HepG2 (cell line): ENCODE results near the gene ZMIZ1. TPM values are rescaled to one million over a fixed set of nuclear protein-coding genes. Genes with fewer than 3 reads are reported as not detected.

ENCODE experiments used
- ATAC-seq: fragments of 200-7000 bp; cut with Tn5 transposase; 3 replicates; pipeline ENCODE4 v1.9.1; 2020; ENCODE audit warnings: mild to moderate bottlenecking, moderate library complexity
- BruUV-seq: library from RNA; stranded (reverse); fragments of 400-500 nt; replicated peaks from 2 replicates; lab custom pipeline; 2021; lab: Mats Ljungman, UMichigan
- CTCF ChIA-PET: fragments of 300-600 bp; formaldehyde crosslinking; extraction: SDS; loops from one replicate; lab custom pipeline; 2021; ENCODE audit warnings: low total read pairs, inconsistent platforms, low intra/inter-chr PET ratio; lab: Yijun Ruan, JAX
- POLR2A ChIA-PET: fragments of 350-600 bp; sonication (Branson Sonifier 250); formaldehyde crosslinking; loops from one replicate; lab custom pipeline; 2020; ENCODE audit warnings: antibody characterized with exemption, inconsistent platforms; lab: Yijun Ruan, JAX
- DNase-seq: peaks from one replicate; pipeline ENCODE4 v3.0.0-alpha.2; 2015; ENCODE audit warnings: low spot score
- FAIRE-seq: peaks from 3 replicates; lab custom pipeline; 2011; peaks lifted over from hg19 to GRCh38; lab: Jason Lieb, UNC
- H2AFZ ChIP-seq: one replicate; pipeline ENCODE4 v1.6.1; 2011; ENCODE audit warnings: low read length, inconsistent platforms
- H3K27ac ChIP-seq: fragments of 300-600 bp; 3 replicates; pipeline ENCODE4 v1.8.0; 2011; ENCODE audit warnings: mixed run types, mild to moderate bottlenecking, mixed read lengths, low read length, inconsistent platforms; ENCODE audit not compliant: insufficient read depth; ENCODE audit errors: extremely low read length
- H3K27me3 ChIP-seq, 2 experiments: fragments of 200-600 bp in 1 of 2; 2 replicates in 1 of 2; 3 replicates in 1 of 2; pipeline versions ENCODE4 v1.6.0 to v1.8.0; 2011; ENCODE audit warnings: low read length in 2 of 2, mild to moderate bottlenecking in 2 of 2, moderate library complexity in 2 of 2, inconsistent platforms in 1 of 2; ENCODE audit not compliant: insufficient read depth in 2 of 2, control insufficient read depth in 1 of 2
- H3K36me3 ChIP-seq, 2 experiments: fragments of 200-600 bp in 1 of 2; replicated peaks in 1 of 2; 2 replicates in 1 of 2; 3 replicates in 1 of 2; pipeline versions ENCODE4 v1.5.1 to v1.8.0; 2011; ENCODE audit warnings: low read length in 2 of 2, inconsistent platforms in 1 of 2; ENCODE audit not compliant: insufficient read depth in 2 of 2, control insufficient read depth in 1 of 2
- H3K4me1 ChIP-seq: 2 replicates; pipeline ENCODE4 v1.5.1; 2012; ENCODE audit warnings: low read length, inconsistent platforms; ENCODE audit not compliant: insufficient read depth
- H3K4me2 ChIP-seq: 2 replicates; pipeline ENCODE4 v1.6.0; 2011; ENCODE audit warnings: low read depth, low read length, inconsistent platforms
- H3K4me3 ChIP-seq, 3 experiments: fragments of 200-600 bp in 1 of 3; sonication (generic), shearing (Covaris generic) in 1 of 3; replicated peaks in 1 of 3; 2 replicates each; pipeline ENCODE4 v1.5.1; 2011 to 2016; ENCODE audit warnings: low read length in 3 of 3, inconsistent platforms in 2 of 3, low read depth in 2 of 3, mild to moderate bottlenecking in 2 of 3, control low read depth in 1 of 3, mixed read lengths in 1 of 3; ENCODE audit not compliant: insufficient read depth in 1 of 3
- H3K79me2 ChIP-seq: one replicate; pipeline ENCODE4 v1.6.1; 2011; ENCODE audit warnings: low read length, inconsistent platforms; ENCODE audit not compliant: insufficient read depth
- H3K9ac ChIP-seq: 2 replicates; pipeline ENCODE4 v1.6.0; 2011; ENCODE audit warnings: mild to moderate bottlenecking, low read depth, low read length, inconsistent platforms; ENCODE audit not compliant: insufficient read depth
- H3K9me3 ChIP-seq: 2 replicates; pipeline ENCODE4 v1.5.1; 2012; ENCODE audit warnings: mild to moderate bottlenecking, low read length
- H4K20me1 ChIP-seq: 2 replicates; pipeline ENCODE4 v1.6.0; 2011; ENCODE audit warnings: inconsistent platforms, mild to moderate bottlenecking, low read length, moderate library complexity; ENCODE audit not compliant: insufficient read depth
- ATAD3A ChIP-seq: sonication (generic); formaldehyde crosslinking; IDR thresholded peaks from 2 replicates; pipeline ENCODE4 v1.4.0; 2020; ENCODE audit warnings: missing genetic modification reagents
- JUND ChIP-seq: sonication (generic); formaldehyde crosslinking; IDR thresholded peaks from 2 replicates; pipeline ENCODE4 v1.8.0; 2022; ENCODE audit warnings: mild to moderate bottlenecking, missing genetic modification reagents
- MATR3 ChIP-seq: sonication (generic); formaldehyde crosslinking; IDR thresholded peaks from 2 replicates; pipeline ENCODE4 v1.4.0; 2020; ENCODE audit warnings: missing genetic modification reagents
- MBD4 ChIP-seq: IDR thresholded peaks from 2 replicates; pipeline ENCODE4 v1.6.1; 2012; ENCODE audit warnings: low read length, inconsistent platforms, borderline replicate concordance
- SMAD9 ChIP-seq: sonication (generic); formaldehyde crosslinking; IDR thresholded peaks from 2 replicates; pipeline ENCODE4 v1.5.1; 2020; ENCODE audit warnings: mild to moderate bottlenecking, missing genetic modification reagents
- TAF15 ChIP-seq: fragments of 200-400 bp; formaldehyde crosslinking; IDR thresholded peaks from one replicate; pipeline ENCODE4 v1.6.1; 2018; ENCODE audit warnings: mild to moderate bottlenecking, low read depth, low read length; ENCODE audit not compliant: poor library complexity, severe bottlenecking
- TFAP4 ChIP-seq: sonication (generic); IDR thresholded peaks from 2 replicates; pipeline ENCODE4 v1.6.1; 2016; ENCODE audit warnings: low read depth, borderline replicate concordance
- ZBTB4 ChIP-seq: sonication (generic); formaldehyde crosslinking; IDR thresholded peaks from 2 replicates; pipeline ENCODE4 v1.4.0; 2020; ENCODE audit warnings: missing genetic modification reagents, mild to moderate bottlenecking, borderline replicate concordance
- ZNF547 ChIP-seq: sonication (generic); formaldehyde crosslinking; IDR thresholded peaks from 2 replicates; pipeline ENCODE4 v1.5.1; 2020; ENCODE audit warnings: mild to moderate bottlenecking, missing genetic modification reagents
- ZNF629 ChIP-seq: sonication (generic); formaldehyde crosslinking; conservative IDR thresholded peaks from 2 replicates; pipeline ENCODE4 v1.5.0; 2020; ENCODE audit warnings: missing genetic modification reagents
- ZNF709 ChIP-seq: sonication (generic); formaldehyde crosslinking; IDR thresholded peaks from 2 replicates; pipeline ENCODE4 v1.5.0; 2020; ENCODE audit warnings: mild to moderate bottlenecking, missing genetic modification reagents
- WGBS: methylation state at CpG from one replicate; pipeline ENCODE4 v1.1.6; 2017; ENCODE audit warnings: low lambda C conversion rate; 5-methylcytosine and 5-hydroxymethylcytosine counted together
- in situ Hi-C: cut with HindIII; loops from 2 replicates; pipeline ENCODE4 v1.10.0; 2017; ENCODE audit warnings: low pct_unique_long_range_greater_than_20kb; ENCODE audit not compliant: extremely low pct_ligation_motif_present
- intact Hi-C: fragments of 100-400 bp; cut with micrococcal nuclease; formaldehyde crosslinking; loops from one replicate; pipeline ENCODE4 v1.10.0; 2022; ENCODE audit not compliant: unreplicated experiment
- polyA plus RNA-seq, 8 experiments: library from polyadenylated mRNA; depleted of rRNA in 3 of 8; stranded (reverse) in 7 of 8; unstranded in 1 of 8; fragments of >200 nt; fragmentation: Illumina TruSeq in 4 of 8; extraction: Trizol in 4 of 8; gene quantifications; 2 replicates each; pipeline versions ENCODE4 v1.2.1 to v1.2.3, GENCODE V29; 2011 to 2016; ENCODE audit warnings: low read depth in 4 of 8, missing spikeins in 1 of 8, mixed read lengths in 1 of 8; ENCODE audit not compliant: insufficient read depth in 1 of 8
- total RNA-seq, 5 experiments: library from RNA; depleted of rRNA; stranded (reverse); fragments of >200 nt; fragmentation: Illumina TruSeq; extraction: Trizol; gene quantifications; 2 replicates each; pipeline ENCODE4 v1.2.3, GENCODE V29; 2016; ENCODE audit warnings: low read depth in 1 of 5
- TF ChIP-seq, protein P1 (sequence below): sonication (generic); formaldehyde crosslinking; IDR thresholded peaks from 2 replicates; pipeline ENCODE4 v1.4.0; 2020; ENCODE audit warnings: missing genetic modification reagents; ENCODE audit errors: not compliant biosample characterization
- TF ChIP-seq, protein P2 (sequence below): sonication (generic); formaldehyde crosslinking; IDR thresholded peaks from 2 replicates; pipeline ENCODE4 v1.4.0; 2020; ENCODE audit warnings: mild to moderate bottlenecking, missing genetic modification reagents
- TF ChIP-seq, protein P3 (sequence below): sonication (generic); formaldehyde crosslinking; IDR thresholded peaks from 2 replicates; pipeline ENCODE4 v1.4.0; 2020; ENCODE audit warnings: missing genetic modification reagents, borderline replicate concordance
- TF ChIP-seq, protein P4 (sequence below): IDR thresholded peaks from 2 replicates; pipeline ENCODE4 v1.6.1; 2016; ENCODE audit warnings: low read depth, borderline replicate concordance

Gene ZMIZ1
- total and polyA plus RNA-seq, 2 of the 13 experiments (the other 11 are each of a cell fraction or from before 2014, with no cell fraction given), result 5.3 to 10.2 TPM

GRCh38 chr10:79113827-79114226 is 45.1 kb downstream of the ZMIZ1 start (continued):
- no peak for TF ChIP-seq TAF15
- TF ChIP-seq ZNF629 (CRISPR knock-in tag), result no peak
- TF ChIP-seq SMAD9, result no peak
- TF ChIP-seq, protein P1, sequence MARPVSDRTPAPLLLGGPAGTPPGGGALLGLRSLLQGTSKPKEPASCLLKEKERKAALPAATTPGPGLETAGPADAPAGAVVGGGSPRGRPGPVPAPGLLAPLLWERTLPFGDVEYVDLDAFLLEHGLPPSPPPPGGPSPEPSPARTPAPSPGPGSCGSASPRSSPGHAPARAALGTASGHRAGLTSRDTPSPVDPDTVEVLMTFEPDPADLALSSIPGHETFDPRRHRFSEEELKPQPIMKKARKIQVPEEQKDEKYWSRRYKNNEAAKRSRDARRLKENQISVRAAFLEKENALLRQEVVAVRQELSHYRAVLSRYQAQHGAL (CRISPR knock-in tag), result no peak

DNA sequence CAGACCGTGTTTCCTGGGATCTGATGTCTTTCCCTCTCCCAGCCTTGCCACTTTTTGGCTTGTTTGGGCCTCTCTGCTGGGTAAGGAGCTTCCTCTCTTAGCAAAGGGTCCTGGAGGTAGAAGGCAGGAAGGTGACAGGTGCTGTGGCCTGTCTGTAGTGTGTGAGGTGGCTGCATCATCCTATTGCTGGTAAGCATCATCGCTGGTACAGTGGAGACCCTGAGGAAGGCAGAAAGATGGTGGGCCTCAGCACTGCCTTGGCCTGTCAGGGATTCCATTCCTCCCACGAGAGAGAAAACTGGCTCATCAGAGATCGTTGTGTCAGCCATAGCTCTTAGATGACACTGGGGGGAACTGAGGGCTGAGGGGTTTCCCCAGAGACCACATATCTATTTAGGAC is 46.5 kb downstream of the ZMIZ1 start:
- 89% methylated on average over 4 of the region's 4 CpGs for WGBS
- Histone ChIP-seq H3K4me2 (no peak overlapping the region), H3K27ac (no peak overlapping the region), H3K9me3 (no peaks in the 10 kb centered on the region), H4K20me1 (peaks cover 89% of the 10 kb centered on the region), H3K4me3 (no peak overlapping the region), H3K4me1 (peaks cover 74% of the 10 kb centered on the region), H3K27me3 (no peaks in the 10 kb centered on the region), H2AFZ (no peak overlapping the region), H3K79me2 (peaks cover 78% of the 10 kb centered on the region), H3K36me3 (peaks cover 26 to 67% of the 10 kb centered on the region in 2 experiments), H3K9ac (no peak overlapping the region)
- FAIRE-seq (no peak), ATAC-seq (no peak), DNase-seq (no peak)
- in situ Hi-C loops, result no loop called here
- BruUV-seq, result no TSS peak
- POLR2A ChIA-PET, result no interaction called here
- intact Hi-C loops, result no loop called here
- CTCF ChIA-PET, result no interaction called here
- TF ChIP-seq MATR3 (CRISPR knock-in tag) (no peak), TFAP4 (no peak), ATAD3A (no peak), ZNF547 (no peak), JUND (CRISPR knock-in tag) (no peak), MBD4 (no peak), ZNF709 (CRISPR knock-in tag) (no peak), ZBTB4 (CRISPR knock-in tag) (no peak)
- TF ChIP-seq, protein P2, sequence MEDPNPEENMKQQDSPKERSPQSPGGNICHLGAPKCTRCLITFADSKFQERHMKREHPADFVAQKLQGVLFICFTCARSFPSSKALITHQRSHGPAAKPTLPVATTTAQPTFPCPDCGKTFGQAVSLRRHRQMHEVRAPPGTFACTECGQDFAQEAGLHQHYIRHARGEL, result no peak
- TF ChIP-seq, protein P3, sequence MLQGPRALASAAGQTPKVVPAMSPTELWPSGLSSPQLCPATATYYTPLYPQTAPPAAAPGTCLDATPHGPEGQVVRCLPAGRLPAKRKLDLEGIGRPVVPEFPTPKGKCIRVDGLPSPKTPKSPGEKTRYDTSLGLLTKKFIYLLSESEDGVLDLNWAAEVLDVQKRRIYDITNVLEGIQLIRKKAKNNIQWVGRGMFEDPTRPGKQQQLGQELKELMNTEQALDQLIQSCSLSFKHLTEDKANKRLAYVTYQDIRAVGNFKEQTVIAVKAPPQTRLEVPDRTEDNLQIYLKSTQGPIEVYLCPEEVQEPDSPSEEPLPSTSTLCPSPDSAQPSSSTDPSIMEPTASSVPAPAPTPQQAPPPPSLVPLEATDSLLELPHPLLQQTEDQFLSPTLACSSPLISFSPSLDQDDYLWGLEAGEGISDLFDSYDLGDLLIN (CRISPR knock-in tag), result no peak
- TF ChIP-seq, protein P4, sequence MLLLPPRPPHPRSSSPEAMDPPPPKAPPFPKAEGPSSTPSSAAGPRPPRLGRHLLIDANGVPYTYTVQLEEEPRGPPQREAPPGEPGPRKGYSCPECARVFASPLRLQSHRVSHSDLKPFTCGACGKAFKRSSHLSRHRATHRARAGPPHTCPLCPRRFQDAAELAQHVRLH (CRISPR knock-in tag), result no peak
